ENCODE results near the gene HIP1. TPM values are rescaled to one million over a fixed set of nuclear protein-coding genes. Genes with fewer than 3 reads are reported as not detected.

The HIP1 gene
- total and polyA plus RNA-seq, 3 experiments from 2014 or later: 6.1 to 7.4 (median 6.7) TPM

GRCh38 chr7:75735581-75736350 is 3.0 kb downstream of the HIP1 start:
- POLR2A ChIA-PET: no interaction called here
- CTCF ChIA-PET: no interaction called here
- DNase-seq: no peak
- Histone ChIP-seq H3K36me3 (ENCODE audit: insufficient read depth, low read length) (no peaks in the 10 kb centered on the region), H3K9me3 (ENCODE audit: low read length) (no peaks in the 10 kb centered on the region), H3K27ac (ENCODE audit: low read depth, low read length) (no peak overlapping the region), H3K27me3 (ENCODE audit: insufficient read depth, low read length, poor library complexity, severe bottlenecking) (no peaks in the 10 kb centered on the region), H3K4me1 (ENCODE audit: insufficient read depth, low read length) (peaks cover 9% of the 10 kb centered on the region), H3K4me3 (ENCODE audit: low read length) (no peak overlapping the region)
- no peaks in the 10 kb centered on the region for H3K9me3 Mint-ChIP-seq
- peak overlapping the region in 1 of 7 donors; percentile 66 for H3K4me3 Mint-ChIP-seq
- peaks cover 3 to 9% (median 6%) of the 10 kb centered on the region in 3 donors for H3K36me3 Mint-ChIP-seq
- peak overlapping the region in 1 of 8 donors; percentile 17 for H3K27ac Mint-ChIP-seq
- peaks cover 13 to 37% (median 24%) of the 10 kb centered on the region in 3 donors for H3K4me1 Mint-ChIP-seq
- H3K27me3 Mint-ChIP-seq: no peaks in the 10 kb centered on the region

GRCh38 chr7:75734586-75735458 is 3.9 kb downstream of the HIP1 start:
- no peak overlapping the region for H3K27ac ChIP-seq (ENCODE audit: low read depth, low read length)
- POLR2A ChIA-PET: interaction anchor here (1.4 kb wide), 1 partner anchor 260 kb away, joined by 3 read pairs; the partner anchor contains the start of gene TMEM120A
- CTCF ChIA-PET: no interaction called here

GRCh38 chr7:75732764-75733630 is 5.7 kb downstream of the HIP1 start:
- Mint-ChIP-seq H3K27ac (peak overlapping the region in 2 of 8 donors; percentile 43 to 80), H3K27me3 (no peaks in the 10 kb centered on the region), H3K4me3 (peak overlapping the region in 1 of 7 donors; percentile 1), H3K4me1 (peaks cover 25 to 47% (median 34%) of the 10 kb centered on the region in 3 donors), H3K9me3 (no peaks in the 10 kb centered on the region), H3K36me3 (peaks cover 3 to 6% (median 5%) of the 10 kb centered on the region in 3 donors)
- Histone ChIP-seq H3K9me3 (ENCODE audit: low read length) (no peaks in the 10 kb centered on the region), H3K27me3 (ENCODE audit: insufficient read depth, low read length, poor library complexity, severe bottlenecking) (no peaks in the 10 kb centered on the region), H3K36me3 (ENCODE audit: insufficient read depth, low read length) (no peaks in the 10 kb centered on the region), H3K27ac (ENCODE audit: low read depth, low read length) (no peak overlapping the region), H3K4me3 (ENCODE audit: low read length) (no peak overlapping the region), H3K4me1 (ENCODE audit: insufficient read depth, low read length) (peaks cover 15% of the 10 kb centered on the region)
- ChIA-PET POLR2A (interaction anchor here (1.4 kb wide), 1 partner anchor 262 kb away, joined by 3 read pairs; the partner anchor contains the start of gene TMEM120A), CTCF (interaction anchor here (0.6 to 1.1 kb wide), 3 partner anchors 29 to 110 kb away, joined by 3 to 6 read pairs (median 3); no protein-coding TSS in a partner anchor)
- DNase-seq: no peak

More at GRCh38 chr7:75734586-75735458, 3.9 kb downstream of the HIP1 start:
- Mint-ChIP-seq H3K27ac (peak overlapping the region in 1 of 8 donors; percentile 47), H3K27me3 (no peaks in the 10 kb centered on the region), H3K4me1 (peaks cover 15 to 39% (median 27%) of the 10 kb centered on the region in 3 donors), H3K9me3 (no peaks in the 10 kb centered on the region), H3K36me3 (peaks cover 3 to 9% (median 6%) of the 10 kb centered on the region in 3 donors), H3K4me3 (peak overlapping the region in 1 of 7 donors; percentile 2)
- Histone ChIP-seq H3K27me3 (ENCODE audit: insufficient read depth, low read length, poor library complexity, severe bottlenecking) (no peaks in the 10 kb centered on the region), H3K4me1 (ENCODE audit: insufficient read depth, low read length) (peaks cover 9% of the 10 kb centered on the region), H3K36me3 (ENCODE audit: insufficient read depth, low read length) (no peaks in the 10 kb centered on the region), H3K4me3 (ENCODE audit: low read length) (no peak overlapping the region), H3K9me3 (ENCODE audit: low read length) (no peaks in the 10 kb centered on the region)
- no peak for DNase-seq

- ChIA-PET POLR2A (no interaction called here), CTCF (interaction anchor here (0.6 to 1.1 kb wide), 2 partner anchors 30 to 80 kb away, joined by 3 to 6 read pairs; no protein-coding TSS in a partner anchor)
Observed at GRCh38 chr7:75732016-75732521, 6.7 kb downstream of the HIP1 start.

GRCh38 chr7:75729851-75730274 is 8.9 kb downstream of the HIP1 start:
- H3K4me1 Mint-ChIP-seq: peaks cover 32 to 49% (median 34%) of the 10 kb centered on the region in 3 donors
- no peaks in the 10 kb centered on the region for H3K36me3 ChIP-seq (ENCODE audit: insufficient read depth, low read length)
- no peaks in the 10 kb centered on the region for H3K9me3 Mint-ChIP-seq
- H3K27ac Mint-ChIP-seq: peak overlapping the region; percentile 21 to 95 (median 87)
- H3K4me3 Mint-ChIP-seq: peak overlapping the region; percentile 55 to 89 (median 69)
- H3K27ac ChIP-seq (ENCODE audit: low read depth, low read length): no peak overlapping the region
- DNase-seq: no peak
- peaks cover 19% of the 10 kb centered on the region for H3K4me1 ChIP-seq (ENCODE audit: insufficient read depth, low read length)
- peaks cover 3 to 5% (median 5%) of the 10 kb centered on the region in 3 donors for H3K36me3 Mint-ChIP-seq
- no peaks in the 10 kb centered on the region for H3K9me3 ChIP-seq (ENCODE audit: low read length)
- no peaks in the 10 kb centered on the region for H3K27me3 Mint-ChIP-seq
- POLR2A ChIA-PET: interaction anchor here (1.3 kb wide), 1 partner anchor 10 kb away, joined by 4 read pairs; no protein-coding TSS in a partner anchor
- no peaks in the 10 kb centered on the region for H3K27me3 ChIP-seq (ENCODE audit: insufficient read depth, low read length, poor library complexity, severe bottlenecking)
- no peak overlapping the region for H3K4me3 ChIP-seq (ENCODE audit: low read length)
- CTCF ChIA-PET: interaction anchor here (0.6 to 1.1 kb wide), 3 partner anchors 9 to 203 kb away, joined by 3 to 5 read pairs (median 3); partner anchors contain the start of gene HIP1

More at GRCh38 chr7:75732016-75732521, 6.7 kb downstream of the HIP1 start:
- H3K4me3 Mint-ChIP-seq: peak overlapping the region in 1 of 7 donors; percentile 73
- no peaks in the 10 kb centered on the region for H3K9me3 ChIP-seq (ENCODE audit: low read length)
- peaks cover 3 to 6% (median 5%) of the 10 kb centered on the region in 3 donors for H3K36me3 Mint-ChIP-seq
- no peak overlapping the region for H3K27ac ChIP-seq (ENCODE audit: low read depth, low read length)
- peaks cover 30 to 49% (median 35%) of the 10 kb centered on the region in 3 donors for H3K4me1 Mint-ChIP-seq
- no peaks in the 10 kb centered on the region for H3K36me3 ChIP-seq (ENCODE audit: insufficient read depth, low read length)
- H3K27ac Mint-ChIP-seq: peak overlapping the region in 3 of 8 donors; percentile 53 to 82 (median 54)
- peaks cover 18% of the 10 kb centered on the region for H3K4me1 ChIP-seq (ENCODE audit: insufficient read depth, low read length)
- H3K27me3 Mint-ChIP-seq: no peaks in the 10 kb centered on the region
- no peaks in the 10 kb centered on the region for H3K27me3 ChIP-seq (ENCODE audit: insufficient read depth, low read length, poor library complexity, severe bottlenecking)
- no peak for DNase-seq
- no peak overlapping the region for H3K4me3 ChIP-seq (ENCODE audit: low read length)
- H3K9me3 Mint-ChIP-seq: no peaks in the 10 kb centered on the region

GRCh38 chr7:75727881-75728593 is 10.7 kb downstream of the HIP1 start:
- POLR2A ChIA-PET: interaction anchor here (0.6 to 2.2 kb wide), 5 partner anchors 11 to 1981 kb away, joined by 4 to 19 read pairs (median 6); partner anchors contain the start of gene HIP1
- no peaks in the 10 kb centered on the region for H3K27me3 Mint-ChIP-seq
- CTCF ChIA-PET: interaction anchor here (1.0 to 1.5 kb wide), 6 partner anchors 9 to 35 kb away, joined by 3 to 6 read pairs (median 4); no protein-coding TSS in a partner anchor
- H3K27ac ChIP-seq (ENCODE audit: low read depth, low read length): peak overlapping the region; percentile 54
- peak overlapping the region; percentile 67 to 96 (median 92) for H3K27ac Mint-ChIP-seq
- peaks cover 31 to 53% (median 32%) of the 10 kb centered on the region in 3 donors for H3K4me1 Mint-ChIP-seq
- peaks cover 19% of the 10 kb centered on the region for H3K4me1 ChIP-seq (ENCODE audit: insufficient read depth, low read length)
- H3K27me3 ChIP-seq (ENCODE audit: insufficient read depth, low read length, poor library complexity, severe bottlenecking): no peaks in the 10 kb centered on the region
- no peaks in the 10 kb centered on the region for H3K36me3 ChIP-seq (ENCODE audit: insufficient read depth, low read length)
- no peaks in the 10 kb centered on the region for H3K9me3 ChIP-seq (ENCODE audit: low read length)
- H3K4me3 Mint-ChIP-seq: peak overlapping the region; percentile 64 to 85 (median 79)
- no peaks in the 10 kb centered on the region for H3K36me3 Mint-ChIP-seq
- peak overlapping the region; percentile 32 for H3K4me3 ChIP-seq (ENCODE audit: low read length)
- DNase-seq: peak; percentile 33 to 89 (median 44)
- no peaks in the 10 kb centered on the region for H3K9me3 Mint-ChIP-seq

Data from CD8-positive, alpha-beta memory T cell (primary cell).